Gastrocnemius medialis (tissue), 4 donors: ENCODE results near the gene NDUFA11. TPM values are rescaled to one million over a fixed set of nuclear protein-coding genes. Genes with fewer than 3 reads are reported as not detected.
A peak's percentile ranks its signal among the peaks of the same experiment; 100 is the strongest.

Experiments used
- ATAC-seq, 2 donors: fragments of 150-250 bp; one replicate each; pipeline ENCODE4 v1.9.1; 2016
- DNase-seq, 2 donors: peaks; one replicate each; pipeline ENCODE4 v3.0.0-alpha.2; 2019
- H3K27ac ChIP-seq, 4 donors: fragments of 200-600 bp; sonication (generic); 1 replicate in 1 of 4; 2 replicates in 3 of 4; pipeline ENCODE4 v1.5.1; 2016 to 2018; ENCODE audit warnings: mild to moderate bottlenecking in 2 of 4, moderate library complexity in 1 of 4
- H3K27me3 ChIP-seq, 3 donors: fragments of 200-600 bp; sonication (generic) in 2 of 3; 1 replicate in 1 of 3; 2 replicates in 2 of 3; pipeline versions ENCODE4 v1.5.1 to v1.6.0; 2016 to 2019; ENCODE audit warnings: mild to moderate bottlenecking in 1 of 3, moderate library complexity in 1 of 3
- H3K36me3 ChIP-seq, 2 donors: fragments of 200-600 bp; sonication (generic) in 1 of 2; one replicate each; pipeline ENCODE4 v1.5.1; 2017 to 2018
- H3K4me1 ChIP-seq, 2 donors: fragments of 200-600 bp; sonication (generic) in 1 of 2; one replicate each; pipeline ENCODE4 v1.5.1; 2016 to 2017; ENCODE audit warnings: mild to moderate bottlenecking in 2 of 2
- H3K4me3 ChIP-seq, 4 donors: fragments of 200-600 bp; sonication (generic) in 3 of 4; 1 replicate in 1 of 4; 2 replicates in 3 of 4; pipeline ENCODE4 v1.5.1; 2016 to 2019; ENCODE audit warnings: mild to moderate bottlenecking in 2 of 4
- H3K9me3 ChIP-seq, 3 donors: fragments of 200-600 bp; sonication (generic) in 2 of 3; 1 replicate in 1 of 3; 2 replicates in 2 of 3; pipeline ENCODE4 v1.5.1; 2016 to 2019
- CTCF ChIP-seq, 5 experiments: fragments of 450-650 bp in 3 of 5; fragments of 200-600 bp in 2 of 5; sonication (generic) in 2 of 5; IDR thresholded peaks in 4 of 5; conservative IDR thresholded peaks in 1 of 5; 1 replicate in 4 of 5; 2 replicates in 1 of 5; pipeline ENCODE4 v1.5.1; 2016 to 2019; ENCODE audit warnings: antibody characterized with exemption in 5 of 5, mild to moderate bottlenecking in 3 of 5, moderate library complexity in 3 of 5
- POLR2A ChIP-seq, 2 donors: fragments of 450-650 bp; IDR thresholded peaks; one replicate each; pipeline ENCODE4 v1.6.1; 2017; ENCODE audit warnings: antibody characterized with exemption in 2 of 2, mild to moderate bottlenecking in 2 of 2, moderate library complexity in 2 of 2
- in situ Hi-C, 4 donors: fragments of 200-750 bp; cut with MboI; loops; one replicate each; pipeline versions ENCODE4 v1.15.0 to v1.8.0; 2017; ENCODE audit warnings: low sequenced_read_pairs in 4 of 4
- intact Hi-C: fragments of 100-400 bp; cut with DNase I; formaldehyde crosslinking; loops from one replicate; pipeline ENCODE4 v1.15.1; 2023; ENCODE audit warnings: low total_unique reads
- total RNA-seq, 4 donors: library from RNA; depleted of rRNA; stranded (reverse); fragments of >200 nt; gene quantifications; one replicate each; pipeline versions ENCODE4 v1.1.0 to v1.2.3, GENCODE V29; 2016

Gene NDUFA11
- total RNA-seq, 4 donors from 2014 or later = 190 to 349 (median 221) TPM

- TF ChIP-seq POLR2A (IDR thresholded peaks at IDR 0.05) (no peak), CTCF (IDR thresholded peaks at IDR 0.05 in 4 of 5, conservative IDR thresholded peaks at IDR 0.05 in 1 of 5) (no peak)
- in situ Hi-C loops = no loop called here
- intact Hi-C loops = no loop called here
- Histone ChIP-seq H3K9me3 (no peaks in the 10 kb centered on the region), H3K36me3 (peaks cover 0 to 23% of the 10 kb centered on the region in 2 donors), H3K4me1 (peaks cover 0 to 11% of the 10 kb centered on the region in 2 donors), H3K27me3 (peaks cover 14 to 16% (median 14%) of the 10 kb centered on the region in 3 donors), H3K27ac (no peak overlapping the region), H3K4me3 (no peak overlapping the region)
- DNase-seq (no peak), ATAC-seq (no peak)
Observed at GRCh38 chr19:5895409-5895808, 8.2 kb downstream of the NDUFA11 start.

GRCh38 chr19:5894704-5895349 is 8.8 kb downstream of the NDUFA11 start:
- peaks cover 18 to 21% (median 19%) of the 10 kb centered on the region in 3 donors for H3K27me3 ChIP-seq
- no peak for ATAC-seq
- in situ Hi-C loops (no loop called here), intact Hi-C loops (no loop called here)
- peaks cover 0 to 23% of the 10 kb centered on the region in 2 donors for H3K36me3 ChIP-seq
- H3K9me3 ChIP-seq = no peaks in the 10 kb centered on the region
- H3K27ac ChIP-seq = no peak overlapping the region
- no peak for DNase-seq
- H3K4me3 ChIP-seq = no peak overlapping the region
- TF ChIP-seq CTCF (IDR thresholded peaks at IDR 0.05 in 4 of 5, conservative IDR thresholded peaks at IDR 0.05 in 1 of 5) = no peak
- TF ChIP-seq POLR2A (IDR thresholded peaks at IDR 0.05) = no peak
- H3K4me1 ChIP-seq = peaks cover 0 to 11% of the 10 kb centered on the region in 2 donors

GRCh38 chr19:5893907-5894703 is 9.5 kb downstream of the NDUFA11 start:
- DNase-seq (no peak), ATAC-seq (peak in 1 of 2 donors; percentile 25)
- H3K4me1 ChIP-seq = peaks cover 0 to 11% of the 10 kb centered on the region in 2 donors
- no peaks in the 10 kb centered on the region for H3K9me3 ChIP-seq
- intact Hi-C loops (loop anchor here (2.0 kb wide), 1 partner anchor 89 kb away; the partner anchor contains the start of gene NRTN), in situ Hi-C loops (no loop called here)
- peaks cover 0 to 23% of the 10 kb centered on the region in 2 donors for H3K36me3 ChIP-seq
- H3K27me3 ChIP-seq = peaks cover 24 to 29% (median 24%) of the 10 kb centered on the region in 3 donors
- H3K27ac ChIP-seq = no peak overlapping the region
- TF ChIP-seq POLR2A (IDR thresholded peaks at IDR 0.05) = no peak
- H3K4me3 ChIP-seq = no peak overlapping the region

GRCh38 chr19:5893296-5893903 is 10.2 kb downstream of the NDUFA11 start:
- H3K4me3 ChIP-seq = no peak overlapping the region
- peaks cover 0 to 23% of the 10 kb centered on the region in 2 donors for H3K36me3 ChIP-seq
- intact Hi-C loops = loop anchor here (2.0 kb wide), 1 partner anchor 89 kb away; the partner anchor contains the start of gene NRTN
- in situ Hi-C loops = no loop called here
- peaks cover 24 to 36% (median 26%) of the 10 kb centered on the region in 3 donors for H3K27me3 ChIP-seq
- no peak for DNase-seq
- TF ChIP-seq CTCF (IDR thresholded peaks at IDR 0.05 in 4 of 5, conservative IDR thresholded peaks at IDR 0.05 in 1 of 5) = no peak
- TF ChIP-seq POLR2A (IDR thresholded peaks at IDR 0.05) = no peak
- peaks cover 0 to 11% of the 10 kb centered on the region in 2 donors for H3K4me1 ChIP-seq
- H3K27ac ChIP-seq = no peak overlapping the region
- no peak for ATAC-seq
- no peaks in the 10 kb centered on the region for H3K9me3 ChIP-seq
